Heart left ventricle (tissue), 13 donors: ENCODE results near the gene USP27X.

Experiments
- POLR2A ChIP-seq, 2 donors: fragments of 450-650 bp; IDR thresholded peaks; one replicate each; pipeline ENCODE4 v1.6.1; 2017; ENCODE audit warnings: antibody characterized with exemption in 2 of 2, mild to moderate bottlenecking in 2 of 2, moderate library complexity in 2 of 2
- TF ChIP-seq, protein P1 (sequence below), 12 donors: fragments of 200-600 bp; sonication (generic) in 4 of 12; IDR thresholded peaks; one replicate each; pipeline versions ENCODE4 v1.5.0 to v1.8.0; 2018 to 2022; ENCODE audit warnings: antibody characterized with exemption in 12 of 12, mild to moderate bottlenecking in 5 of 12
- donor health status: ischemic (EF 13 %, LVEDD 7.1; RV severe dilation, severe dysfunction).
- donor health status: DM: no; HTN: yes; CAD: no.
- donor health status: DM: no; HTN: no; CAD: no.
- donor health status: ischemic (EF 25% LVEDD 6.9; RV normal size, moderate dysfunction).
- donor health status: ischemic (EF 25% LVEDD 5.7; RV mildly dilated, moderate dysfunction).
- donor health status: ischemic (EF 35%, LVEDD 5.7; RV mildly dilated, moderate dysfunction).
- donor health status: nonischemic (EF 11% LVEDD 7.7; RV severe dilation, severe dysfunction).
- donor health status: DM: yes; HTN: yes; CAD: no.
- donor health status: PGD.
- donor health status: ischemic (EF 29% LVEDD 5.4; RV normal size, mild dysfunction).
- donor health status: nonischemic (EF 23%, LVEDD 6.1; RV moderate dilation, normal function).

DNA sequence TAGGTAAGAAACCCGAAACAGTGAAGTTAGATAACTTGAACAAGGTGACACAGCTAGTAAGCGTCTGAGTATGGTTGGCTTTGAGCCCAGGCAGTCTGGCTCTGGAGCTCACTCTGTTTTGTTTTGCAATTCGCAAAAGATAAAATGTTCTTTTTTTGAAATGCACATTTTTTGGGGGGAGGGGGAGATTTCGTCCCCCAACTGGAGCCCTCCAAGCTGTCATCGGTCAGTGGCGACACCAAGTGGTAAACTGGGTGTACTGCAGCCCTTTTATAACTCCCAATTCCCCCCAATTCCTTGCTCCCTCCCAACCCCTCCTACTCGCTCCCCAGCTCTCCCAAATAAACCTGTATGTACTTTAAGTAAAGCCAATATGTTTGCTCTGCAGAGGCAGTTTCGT lies 40.3 kb downstream of the USP27X start:
- TF ChIP-seq, protein P1, sequence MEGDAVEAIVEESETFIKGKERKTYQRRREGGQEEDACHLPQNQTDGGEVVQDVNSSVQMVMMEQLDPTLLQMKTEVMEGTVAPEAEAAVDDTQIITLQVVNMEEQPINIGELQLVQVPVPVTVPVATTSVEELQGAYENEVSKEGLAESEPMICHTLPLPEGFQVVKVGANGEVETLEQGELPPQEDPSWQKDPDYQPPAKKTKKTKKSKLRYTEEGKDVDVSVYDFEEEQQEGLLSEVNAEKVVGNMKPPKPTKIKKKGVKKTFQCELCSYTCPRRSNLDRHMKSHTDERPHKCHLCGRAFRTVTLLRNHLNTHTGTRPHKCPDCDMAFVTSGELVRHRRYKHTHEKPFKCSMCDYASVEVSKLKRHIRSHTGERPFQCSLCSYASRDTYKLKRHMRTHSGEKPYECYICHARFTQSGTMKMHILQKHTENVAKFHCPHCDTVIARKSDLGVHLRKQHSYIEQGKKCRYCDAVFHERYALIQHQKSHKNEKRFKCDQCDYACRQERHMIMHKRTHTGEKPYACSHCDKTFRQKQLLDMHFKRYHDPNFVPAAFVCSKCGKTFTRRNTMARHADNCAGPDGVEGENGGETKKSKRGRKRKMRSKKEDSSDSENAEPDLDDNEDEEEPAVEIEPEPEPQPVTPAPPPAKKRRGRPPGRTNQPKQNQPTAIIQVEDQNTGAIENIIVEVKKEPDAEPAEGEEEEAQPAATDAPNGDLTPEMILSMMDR (IDR thresholded peaks at IDR 0.05): peak; percentile 55 to 86 (median 76)
- no peak for TF ChIP-seq POLR2A (IDR thresholded peaks at IDR 0.05)
